HCEC 1CT (cell line): ENCODE results near the gene F2RL1.
"Not testable (repeated sequence)": the region's sequence is repeated elsewhere in the genome, so short reads cannot be mapped to it uniquely, and the experiment has no call there.

Experiments
- DNase-seq: peaks from one replicate; pipeline ENCODE4 v3.0.0-alpha.2; 2017

Gene F2RL1, protein sequence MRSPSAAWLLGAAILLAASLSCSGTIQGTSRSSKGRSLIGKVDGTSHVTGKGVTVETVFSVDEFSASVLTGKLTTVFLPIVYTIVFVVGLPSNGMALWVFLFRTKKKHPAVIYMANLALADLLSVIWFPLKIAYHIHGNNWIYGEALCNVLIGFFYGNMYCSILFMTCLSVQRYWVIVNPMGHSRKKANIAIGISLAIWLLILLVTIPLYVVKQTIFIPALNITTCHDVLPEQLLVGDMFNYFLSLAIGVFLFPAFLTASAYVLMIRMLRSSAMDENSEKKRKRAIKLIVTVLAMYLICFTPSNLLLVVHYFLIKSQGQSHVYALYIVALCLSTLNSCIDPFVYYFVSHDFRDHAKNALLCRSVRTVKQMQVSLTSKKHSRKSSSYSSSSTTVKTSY

DNA sequence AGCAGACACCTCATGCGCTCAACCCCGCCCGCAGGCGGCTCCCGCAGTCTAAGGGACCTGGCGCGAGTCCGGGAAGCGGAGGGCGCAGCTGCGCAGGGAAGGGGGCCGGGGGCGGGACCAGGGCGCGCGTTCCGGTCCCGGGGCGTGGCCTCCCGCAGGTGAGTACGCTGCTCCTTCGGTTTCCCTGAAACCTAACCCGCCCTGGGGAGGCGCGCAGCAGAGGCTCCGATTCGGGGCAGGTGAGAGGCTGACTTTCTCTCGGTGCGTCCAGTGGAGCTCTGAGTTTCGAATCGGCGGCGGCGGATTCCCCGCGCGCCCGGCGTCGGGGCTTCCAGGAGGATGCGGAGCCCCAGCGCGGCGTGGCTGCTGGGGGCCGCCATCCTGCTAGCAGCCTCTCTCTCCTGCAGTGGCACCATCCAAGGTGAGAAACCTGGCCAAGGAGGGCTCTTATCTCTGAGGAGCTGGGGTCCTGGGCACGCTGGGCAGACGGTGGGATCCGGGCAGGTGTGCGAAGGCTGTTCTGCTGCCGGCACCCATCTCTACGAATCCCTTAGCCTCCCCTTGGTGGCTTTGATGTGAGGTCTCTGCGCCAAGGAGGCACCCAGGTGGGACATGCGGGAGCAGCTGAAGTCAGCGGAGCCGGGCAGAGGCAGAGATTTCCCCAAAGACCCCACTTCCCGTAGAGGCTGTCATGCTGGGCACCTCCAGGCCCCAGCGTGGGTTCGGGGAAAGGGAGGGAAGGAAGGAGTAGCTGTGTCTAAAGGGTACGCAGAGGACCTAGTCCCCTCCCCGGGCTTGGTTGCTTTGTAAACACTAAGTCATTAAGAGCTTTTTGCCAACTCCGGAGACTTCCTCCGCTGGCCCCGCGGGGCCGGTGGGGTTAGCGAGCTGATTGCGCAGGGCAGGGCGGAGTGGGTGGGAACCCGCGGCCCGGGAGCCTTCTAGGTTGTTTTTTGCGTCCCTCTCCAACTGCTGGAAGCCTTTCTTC lies at the start of gene F2RL1:
Gene F2RL1 (plus strand): TSS at position 187 of the 988 bp plus-strand sequence. CDS start 153 bp downstream, at position 340.
- peak; percentile 51 for DNase-seq

DNA sequence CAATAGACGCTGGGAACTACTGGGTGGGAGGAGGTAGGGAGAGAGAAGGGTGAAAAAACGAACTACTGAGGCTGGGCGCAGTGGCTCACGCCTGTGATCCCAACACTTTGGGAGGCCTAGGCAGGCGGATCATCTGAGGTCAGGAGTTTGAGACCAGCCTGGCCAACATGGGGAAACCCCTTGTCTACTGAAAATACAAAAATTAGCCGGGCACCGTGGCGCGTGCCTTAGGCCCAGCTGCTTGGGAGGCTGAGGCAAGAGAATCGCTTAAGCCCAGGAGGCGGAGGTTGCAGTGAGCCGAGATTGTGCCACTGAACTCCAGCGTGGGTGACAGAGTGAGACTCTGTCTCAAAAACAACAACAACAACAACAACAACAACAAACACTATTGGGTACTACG lies 47.8 kb upstream of the F2RL1 start:
- not testable (repeated sequence) for DNase-seq

DNA sequence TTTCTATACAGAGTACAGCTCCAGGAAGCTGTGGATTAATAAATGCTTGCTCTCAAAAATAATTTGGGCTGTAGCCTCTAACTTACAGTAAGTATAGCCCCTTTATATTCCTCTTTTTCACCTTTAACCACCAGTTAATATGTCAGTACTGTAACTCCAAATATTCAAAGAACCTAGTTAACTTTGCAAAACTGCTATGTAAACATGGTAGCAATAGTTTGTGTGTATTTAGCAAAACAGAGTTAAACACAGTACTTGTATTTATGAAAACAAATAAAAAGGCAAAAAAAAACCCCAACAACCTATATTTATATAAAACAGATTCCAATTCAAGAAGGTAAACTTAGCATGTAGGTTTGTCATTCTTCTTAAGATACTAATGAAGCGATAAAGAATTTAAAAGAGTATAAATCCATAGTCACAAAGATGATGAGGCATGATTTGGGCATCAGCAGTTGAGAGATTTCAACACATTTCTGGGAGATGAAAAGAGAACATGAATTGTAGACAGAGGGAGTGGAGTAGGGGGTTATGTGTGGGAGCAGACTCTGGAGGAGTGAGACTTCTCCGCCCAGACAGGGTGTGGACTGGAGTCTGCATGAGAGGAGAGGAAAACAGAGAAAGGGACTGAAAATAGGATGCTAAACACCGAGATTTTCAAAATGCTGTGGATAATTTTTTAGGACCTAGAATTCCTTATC lies 47.0 kb upstream of the F2RL1 start:
- no peak for DNase-seq

DNA sequence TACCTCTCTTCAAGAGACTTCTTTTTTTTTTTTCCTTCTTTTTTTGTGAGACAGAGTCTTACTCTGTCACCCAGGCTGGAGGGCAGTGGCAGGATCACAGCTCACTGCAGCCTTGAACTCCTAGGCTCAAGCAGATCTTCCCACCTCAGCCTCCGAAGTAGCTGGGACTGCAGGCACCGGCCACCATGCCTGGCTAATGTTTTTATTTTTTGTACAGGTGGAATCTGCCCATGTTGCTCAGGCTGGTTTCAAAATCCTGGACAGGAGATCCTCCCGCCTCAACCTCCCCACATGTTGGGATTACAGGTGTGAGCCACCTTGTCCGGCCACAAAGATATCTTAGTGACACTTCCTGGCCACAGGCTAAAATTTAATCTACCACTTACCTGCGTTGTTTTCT lies 42.9 kb upstream of the F2RL1 start:
- DNase-seq: no peak

DNA sequence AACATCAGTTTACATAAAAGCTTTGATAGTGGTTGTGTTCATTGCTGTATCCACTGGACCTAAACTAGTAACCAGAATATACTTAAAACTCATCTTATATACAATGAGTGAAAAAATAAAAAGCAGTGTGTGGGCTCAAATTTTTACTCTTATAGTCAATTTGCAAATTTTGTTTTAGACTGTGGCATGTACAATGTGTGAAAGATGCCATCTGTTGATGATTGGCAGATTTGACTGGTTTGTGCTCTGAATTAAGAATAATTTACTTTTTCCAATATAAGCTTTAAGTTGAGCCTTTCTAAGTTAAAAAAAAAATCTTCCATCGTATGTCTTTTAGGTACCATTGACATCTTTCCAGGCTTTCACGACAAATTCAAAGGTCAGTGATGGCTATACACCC lies 42.4 kb upstream of the F2RL1 start:
- no peak for DNase-seq

DNA sequence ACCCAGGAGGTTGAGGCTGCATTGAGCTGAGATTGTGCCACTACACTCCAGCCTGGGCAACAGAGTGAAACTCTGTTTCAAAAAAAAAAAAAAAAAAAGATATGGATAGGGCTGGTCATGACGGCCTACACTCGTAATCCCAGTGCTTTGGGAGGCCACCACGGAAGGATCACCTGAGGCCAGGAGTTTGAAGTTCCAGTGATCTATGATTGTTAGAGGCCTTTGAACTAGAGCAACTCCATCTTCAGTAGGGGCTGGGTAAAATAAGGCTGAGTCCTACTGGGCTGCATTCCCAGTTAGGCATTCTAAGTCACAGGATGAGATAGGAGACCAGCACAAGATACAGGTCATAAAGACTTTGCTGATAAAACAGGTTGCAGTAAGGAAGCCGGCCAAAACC lies 38.2 kb upstream of the F2RL1 start:
- DNase-seq: not testable (repeated sequence)

DNA sequence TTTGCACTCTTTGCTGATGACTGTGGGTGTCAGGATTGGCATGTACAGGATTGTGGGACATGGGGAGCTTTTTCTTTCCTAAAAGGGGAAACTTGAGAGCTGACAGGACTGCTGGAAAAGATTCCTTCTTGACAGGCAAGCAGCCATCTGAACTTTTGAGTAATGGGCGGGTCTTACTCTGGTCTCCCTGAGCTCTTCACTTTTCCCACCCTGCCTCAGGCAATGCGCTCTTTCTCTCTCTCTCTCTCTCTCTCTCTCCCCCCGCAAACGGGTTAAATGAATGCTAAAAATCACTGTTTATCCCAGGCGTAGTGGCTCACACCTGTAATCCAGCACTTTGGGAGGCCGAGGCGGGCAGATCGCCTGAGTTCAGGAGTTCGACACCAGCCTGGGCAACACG lies 37.1 kb upstream of the F2RL1 start:
- DNase-seq: no peak

DNA sequence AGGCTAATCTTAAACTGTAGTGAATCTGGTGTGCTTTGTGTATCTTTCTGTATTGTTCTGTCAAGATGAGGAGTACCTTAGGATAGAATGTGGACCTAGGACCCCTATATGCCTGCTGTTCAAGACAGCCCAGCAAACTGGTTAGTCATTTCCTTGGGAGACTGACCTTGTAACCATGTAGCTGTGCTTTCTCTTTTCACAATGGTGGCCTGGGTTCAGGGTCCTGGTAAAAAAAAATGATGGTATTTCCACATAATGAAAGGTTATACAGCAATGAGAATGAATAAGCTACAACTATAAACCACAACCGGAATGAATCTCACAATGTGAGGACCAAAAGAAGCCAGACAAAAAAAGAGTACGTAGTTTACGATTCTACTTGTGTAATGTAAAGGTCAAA lies 36.4 kb upstream of the F2RL1 start:
- no peak for DNase-seq

DNA sequence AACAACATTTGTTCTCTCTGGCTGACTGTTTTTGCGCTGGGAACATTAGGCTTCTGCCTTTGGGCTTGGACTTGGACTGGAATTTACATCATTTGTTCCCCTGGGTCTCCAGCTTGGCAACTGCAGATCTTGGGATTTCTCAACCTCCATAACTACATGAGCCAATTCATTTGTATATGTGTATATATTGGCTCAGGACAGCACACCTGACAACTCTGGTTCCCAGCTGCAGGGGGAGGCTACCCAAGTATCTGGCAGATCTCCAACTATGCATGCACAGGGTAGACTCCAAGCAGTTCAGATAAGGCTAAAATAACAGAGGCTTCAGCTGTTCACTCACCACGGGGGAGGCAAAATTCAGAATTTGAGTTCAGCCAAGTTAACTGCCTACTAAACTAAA lies 31.6 kb upstream of the F2RL1 start:
- DNase-seq: no peak

DNA sequence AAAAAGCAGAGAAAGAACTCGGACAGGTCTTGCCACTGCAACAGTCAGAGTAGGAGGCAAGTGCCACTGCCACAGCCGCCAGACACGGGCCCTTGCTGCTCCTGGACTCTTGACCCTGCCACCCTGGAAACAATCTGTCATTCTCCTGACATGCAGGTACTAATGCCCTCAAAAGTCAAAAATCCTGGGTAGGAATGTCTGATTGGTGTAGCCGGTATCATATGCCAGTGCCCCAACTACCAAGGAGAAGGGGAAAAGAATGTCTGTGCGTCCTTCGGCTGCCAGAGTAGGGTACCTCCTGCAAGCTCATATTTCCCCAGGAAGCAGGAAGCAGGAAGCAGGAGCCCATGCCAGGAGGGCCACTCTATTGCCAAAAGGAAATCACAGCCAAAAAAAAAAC lies 30.5 kb upstream of the F2RL1 start:
- no peak for DNase-seq

DNA sequence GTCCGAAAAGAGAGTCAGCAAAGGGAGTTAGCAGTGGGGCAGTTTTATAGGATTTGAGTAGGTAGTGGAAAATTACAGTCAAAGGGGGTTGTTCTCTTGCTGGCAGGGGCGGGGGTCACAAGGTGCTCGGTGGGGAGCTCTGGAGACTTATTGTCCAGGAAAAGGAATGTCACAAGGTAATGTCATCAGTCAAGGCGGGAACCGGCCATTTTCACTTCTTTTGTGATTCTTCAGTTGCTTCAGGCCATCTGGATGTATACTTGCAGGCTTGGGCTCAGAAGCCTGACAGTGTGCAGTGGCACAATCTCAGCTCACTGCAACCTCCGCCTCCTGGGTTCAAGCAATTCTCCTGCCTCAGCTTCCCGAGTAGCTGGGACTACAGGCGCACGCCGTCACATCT lies 29.6 kb upstream of the F2RL1 start:
- not testable (repeated sequence) for DNase-seq

DNA sequence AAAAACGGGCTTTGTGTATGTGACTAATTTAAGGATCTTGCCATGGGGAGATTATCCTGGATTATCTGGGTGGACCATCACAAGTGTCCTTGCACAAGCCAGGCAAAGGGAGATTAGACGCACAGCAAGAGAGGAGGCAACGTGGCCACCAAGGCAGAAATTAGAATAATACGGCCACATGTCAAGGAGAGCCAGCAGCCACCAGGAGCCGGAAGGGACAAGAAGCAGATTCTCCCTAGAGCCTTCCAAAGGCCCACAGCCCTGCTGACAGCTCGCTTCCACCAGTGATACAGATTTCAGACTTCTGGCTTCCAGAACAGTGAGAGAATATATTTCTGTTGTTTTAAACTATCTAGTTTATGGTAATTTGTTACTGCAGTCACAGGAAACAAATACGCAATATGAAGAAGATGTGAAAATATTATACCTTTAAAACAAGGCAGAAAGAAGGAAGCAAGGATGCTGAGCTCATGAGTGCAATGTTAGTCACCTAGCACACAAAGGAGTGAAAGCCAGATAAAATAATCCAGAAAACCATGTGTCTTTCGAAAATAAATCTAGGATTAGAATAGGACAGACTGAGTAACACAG lies 28.7 kb upstream of the F2RL1 start:
- peak; percentile 79 for DNase-seq

DNA sequence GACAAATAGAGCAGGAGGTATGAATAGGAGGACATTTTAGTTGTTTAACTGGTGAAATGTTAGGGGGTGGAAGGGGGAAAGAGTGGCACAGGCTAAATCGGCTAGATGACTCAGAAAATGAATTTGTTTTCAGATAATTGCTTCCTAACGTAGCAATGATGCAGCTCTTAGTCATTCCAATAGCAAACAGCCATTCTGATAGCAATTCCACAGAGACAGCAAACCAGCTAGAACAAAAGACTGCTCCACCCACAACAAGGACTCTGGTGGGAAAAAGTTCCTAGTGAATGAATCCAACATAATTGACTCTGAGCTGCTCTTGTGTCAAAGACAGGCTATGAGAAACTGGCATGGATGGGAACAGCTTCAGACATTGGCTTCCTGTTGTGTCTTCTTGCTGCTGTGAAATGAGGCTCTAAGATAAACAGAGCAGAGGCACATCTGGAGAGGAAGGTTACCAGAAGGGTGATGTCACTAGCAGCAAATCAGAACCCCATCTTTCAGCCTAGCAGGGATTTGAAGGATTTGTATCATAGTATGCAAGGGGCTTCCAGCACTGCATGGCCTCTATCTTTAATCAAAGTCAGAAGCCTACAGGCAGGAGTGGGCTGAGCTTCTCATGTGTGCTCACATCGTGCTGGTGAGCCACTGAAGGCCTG lies 28.1 kb upstream of the F2RL1 start:
- peak; percentile 97 for DNase-seq

DNA sequence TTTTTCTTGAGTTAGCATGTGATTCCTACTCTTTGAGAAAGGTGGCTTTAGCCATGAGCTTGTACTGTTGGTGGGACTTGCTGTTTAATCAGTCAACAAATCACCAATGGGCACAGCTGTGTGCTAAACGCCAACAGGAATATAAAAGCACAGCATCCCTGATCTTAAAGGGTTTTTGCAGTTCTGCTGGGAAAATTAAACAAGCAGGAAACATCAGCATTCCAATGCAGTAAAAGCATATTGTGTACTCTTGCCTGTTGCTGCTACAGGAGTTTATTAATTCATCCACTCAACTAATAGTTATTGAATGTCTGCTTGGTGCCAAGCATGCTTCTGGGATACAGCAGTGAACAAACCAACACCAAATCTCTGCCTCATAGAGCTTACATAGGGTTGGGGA lies 27.4 kb upstream of the F2RL1 start:
- no peak for DNase-seq

DNA sequence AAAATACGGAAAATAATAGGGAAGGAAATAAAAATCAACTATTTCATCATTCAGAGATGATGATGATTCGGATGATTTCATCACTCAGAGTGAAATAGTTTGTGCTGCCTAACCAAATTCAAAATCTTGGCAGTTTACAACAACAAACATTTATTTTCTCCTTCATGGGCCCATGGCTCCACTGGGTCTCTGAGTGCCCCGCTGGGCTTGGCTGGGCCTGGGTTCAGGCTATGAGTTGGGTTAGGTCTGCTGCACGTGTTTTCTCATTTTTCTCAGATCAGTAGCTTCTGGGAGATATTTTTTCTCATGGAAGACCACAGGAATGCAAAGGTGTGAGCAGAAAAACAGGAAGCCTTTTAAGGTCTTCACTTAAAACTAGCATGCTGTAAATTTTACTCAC lies 24.0 kb upstream of the F2RL1 start:
- DNase-seq: peak; percentile 46

DNA sequence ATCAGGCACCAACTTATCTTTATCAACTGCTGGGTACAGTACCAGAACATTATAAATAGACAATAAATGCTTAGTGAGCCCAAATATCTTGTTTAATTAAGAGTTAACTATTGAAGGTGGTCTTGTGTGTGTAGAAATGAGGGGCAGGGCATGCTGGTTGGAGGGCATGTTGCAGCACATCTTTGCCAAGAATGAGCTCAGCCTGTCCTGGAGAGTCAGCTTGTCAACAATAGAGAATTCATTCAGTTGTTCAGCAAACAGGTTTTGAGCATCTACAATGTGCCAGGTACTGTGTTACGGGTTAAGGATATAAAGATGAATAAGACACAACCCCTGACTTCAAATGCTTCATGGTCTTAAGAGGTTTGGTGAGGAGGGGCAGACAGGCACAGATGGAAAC lies 19.2 kb upstream of the F2RL1 start:
- no peak for DNase-seq

DNA sequence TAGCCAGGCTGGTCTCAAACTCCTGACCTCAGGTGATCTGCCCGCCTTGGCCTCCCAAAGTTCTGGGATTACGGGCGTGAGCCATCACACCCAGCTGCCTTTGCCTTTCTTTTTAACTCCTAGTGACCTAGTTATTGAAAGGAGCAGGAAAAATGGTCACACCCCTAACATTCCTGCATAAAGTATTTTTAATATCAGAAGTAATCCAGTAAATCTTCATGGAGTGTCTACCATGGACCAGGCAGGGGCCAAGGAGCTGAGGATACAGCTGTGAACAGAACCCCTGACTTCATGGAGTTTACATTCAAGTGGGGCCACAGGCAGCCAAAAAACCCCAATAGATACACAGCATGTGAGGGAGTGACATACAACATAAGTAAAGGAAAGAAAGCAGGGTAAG lies 18.3 kb upstream of the F2RL1 start:
- no peak for DNase-seq

DNA sequence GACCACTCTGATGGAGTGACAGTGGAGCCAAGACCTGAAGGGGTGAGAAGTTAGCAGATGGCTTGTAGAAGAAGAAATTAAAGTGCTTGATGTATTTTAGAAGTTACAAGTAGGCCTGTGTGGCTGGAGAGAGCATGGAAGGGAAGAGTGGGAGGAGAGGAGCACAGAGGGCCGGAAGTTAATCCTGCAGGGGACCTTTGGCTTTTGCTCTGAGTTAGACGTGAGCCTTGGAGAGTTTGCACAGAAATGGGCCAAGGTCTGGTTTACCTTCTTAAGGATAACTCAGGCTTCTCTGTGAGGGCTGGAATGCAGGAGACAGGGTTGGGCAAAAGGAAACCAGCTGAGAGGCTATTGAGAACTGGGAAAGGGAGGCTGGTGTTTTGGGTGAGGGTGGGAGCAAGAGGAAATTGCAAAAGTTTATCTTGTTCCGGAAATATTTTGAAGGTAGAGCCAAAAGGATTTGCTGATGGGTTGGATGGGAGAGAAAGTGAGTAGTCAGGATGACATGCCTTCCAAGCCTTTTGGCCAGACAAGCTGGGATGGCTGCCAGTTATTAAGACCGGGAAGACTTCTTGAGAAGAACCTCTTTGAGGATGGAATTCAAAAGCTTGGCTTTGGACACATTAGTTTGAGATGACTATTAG lies 17.5 kb upstream of the F2RL1 start:
- DNase-seq: peak; percentile 76

DNA sequence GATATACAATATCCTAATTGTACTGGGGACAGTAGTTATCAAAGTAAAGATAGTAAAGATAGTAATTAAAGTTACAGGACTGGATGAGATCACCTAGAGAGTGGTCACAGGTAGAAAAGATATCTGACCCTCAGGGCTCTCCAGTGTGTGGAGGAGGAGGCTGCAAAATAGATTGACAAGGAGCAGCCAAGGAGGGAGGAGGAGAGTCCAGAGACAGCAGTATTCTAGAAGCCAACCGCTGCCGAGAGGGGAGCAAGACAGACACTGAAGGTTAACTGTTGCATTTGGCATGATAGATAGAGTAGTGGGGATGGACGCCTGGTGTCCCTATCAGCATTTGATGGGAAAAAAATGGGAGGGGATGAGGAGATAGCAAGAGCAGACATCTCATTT lies 17.0 kb upstream of the F2RL1 start:
- DNase-seq: no peak

DNA sequence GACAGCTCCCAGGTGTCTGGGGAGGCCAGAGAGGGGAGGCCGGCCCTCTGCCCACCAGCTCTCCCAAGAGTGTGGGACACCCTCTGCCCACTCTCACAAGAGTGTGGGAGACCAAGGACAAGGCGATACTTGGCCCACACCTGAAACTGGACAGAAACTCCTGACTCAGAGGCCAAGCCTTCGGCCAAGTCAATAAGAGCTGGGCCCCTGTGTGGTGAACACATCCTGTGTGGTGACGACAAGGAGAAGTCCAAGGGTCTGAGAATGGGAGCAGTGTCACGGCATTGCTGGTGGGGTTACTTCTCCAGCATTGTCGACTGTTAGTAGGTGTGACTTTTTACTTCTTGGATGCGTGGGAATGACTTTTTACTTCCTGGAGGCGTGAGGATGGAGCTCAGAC lies 14.6 kb upstream of the F2RL1 start:
- no peak for DNase-seq

DNA sequence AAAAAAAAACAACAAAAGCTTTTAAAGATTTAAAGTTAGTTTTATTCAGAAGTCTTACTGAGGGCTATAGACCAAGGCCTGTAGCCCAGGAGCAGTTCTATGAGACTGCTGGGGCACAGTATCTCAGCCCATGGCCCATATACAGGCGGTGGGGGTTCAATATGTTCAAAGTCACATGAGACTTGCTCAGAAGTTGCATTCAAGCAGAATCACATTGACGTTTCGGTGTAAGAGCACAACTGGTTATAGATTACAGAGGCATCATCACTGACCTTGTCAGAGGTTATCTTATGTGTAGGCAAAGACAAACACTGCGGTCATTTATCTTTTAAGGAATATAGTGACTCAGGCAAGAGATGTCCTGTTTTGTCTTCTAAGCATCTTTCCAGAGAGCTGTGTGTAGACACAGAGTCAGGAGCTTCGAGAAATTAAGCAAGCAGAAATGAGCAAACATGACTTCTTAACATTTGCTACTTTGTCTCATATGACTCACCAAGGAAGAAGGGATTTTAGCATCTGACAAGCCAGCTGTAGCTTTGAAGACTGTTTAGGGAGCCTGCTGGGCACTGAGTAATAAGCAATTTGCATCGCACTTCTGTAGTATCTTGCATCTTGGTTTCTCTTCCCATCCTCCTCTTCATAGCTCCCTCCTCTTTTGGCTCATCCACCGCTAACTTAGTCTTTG lies 12.9 kb upstream of the F2RL1 start:
- peak; percentile 99 for DNase-seq
